Vein endothelial cell (primary cell): ENCODE data around the gene MICAL2. TPM values are rescaled to one million over a fixed set of nuclear protein-coding genes. Genes with fewer than 3 reads are reported as not detected.

ENCODE experiments used
- small RNA-seq: library from RNA; depleted of rRNA; stranded (forward); fragments of <200 nt; gene quantifications from one replicate; pipeline ENCODE3, GENCODE V24; 2012
- total RNA-seq: library from RNA; depleted of rRNA; stranded (reverse); fragments of >200 nt; gene quantifications from 2 replicates; pipeline ENCODE4 v1.2.3, GENCODE V29; 2012

MICAL2 gene
- total RNA-seq: 179 and 248 TPM in 2 replicates

GRCh38 chr11:12110201-12110713 lies at the start of gene MICAL2:
Gene MICAL2 (plus strand): TSS chr11:12110590. CDS start chr11:12162156, 51,566 bp downstream.

Small RNA genes within 50 kb of the gene (small RNA-seq; reads per million reads assigned to genes)
- not detected for gene MIR6124

Other genes starting within 250 kb of the MICAL2 start
- 251 and 271 TPM in 2 replicates for gene DKK3, start 102.0 kb upstream of the MICAL2 start, total RNA-seq